ENCODE results near the gene GAB2.

DNA sequence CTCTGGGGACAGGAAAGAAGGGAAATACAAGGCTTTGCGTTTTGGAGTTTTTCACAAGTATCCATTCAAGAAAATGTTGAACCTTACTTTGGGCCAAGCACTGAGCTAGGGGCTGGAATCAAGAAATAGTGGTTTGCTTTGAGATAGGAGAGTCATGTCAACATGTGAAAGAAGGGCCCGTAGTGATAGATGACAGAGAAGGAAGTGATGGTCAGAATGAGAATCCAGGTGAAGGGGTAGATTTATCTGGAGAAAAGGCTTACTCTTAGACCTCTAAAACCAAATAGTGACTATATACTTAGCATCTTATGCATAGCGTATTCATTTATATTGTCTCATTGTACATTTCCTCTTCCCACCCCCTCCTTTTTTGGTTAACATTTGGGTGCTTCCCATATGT, 87.3 kb downstream of the GAB2 start:
- TF ChIP-seq, protein P1, sequence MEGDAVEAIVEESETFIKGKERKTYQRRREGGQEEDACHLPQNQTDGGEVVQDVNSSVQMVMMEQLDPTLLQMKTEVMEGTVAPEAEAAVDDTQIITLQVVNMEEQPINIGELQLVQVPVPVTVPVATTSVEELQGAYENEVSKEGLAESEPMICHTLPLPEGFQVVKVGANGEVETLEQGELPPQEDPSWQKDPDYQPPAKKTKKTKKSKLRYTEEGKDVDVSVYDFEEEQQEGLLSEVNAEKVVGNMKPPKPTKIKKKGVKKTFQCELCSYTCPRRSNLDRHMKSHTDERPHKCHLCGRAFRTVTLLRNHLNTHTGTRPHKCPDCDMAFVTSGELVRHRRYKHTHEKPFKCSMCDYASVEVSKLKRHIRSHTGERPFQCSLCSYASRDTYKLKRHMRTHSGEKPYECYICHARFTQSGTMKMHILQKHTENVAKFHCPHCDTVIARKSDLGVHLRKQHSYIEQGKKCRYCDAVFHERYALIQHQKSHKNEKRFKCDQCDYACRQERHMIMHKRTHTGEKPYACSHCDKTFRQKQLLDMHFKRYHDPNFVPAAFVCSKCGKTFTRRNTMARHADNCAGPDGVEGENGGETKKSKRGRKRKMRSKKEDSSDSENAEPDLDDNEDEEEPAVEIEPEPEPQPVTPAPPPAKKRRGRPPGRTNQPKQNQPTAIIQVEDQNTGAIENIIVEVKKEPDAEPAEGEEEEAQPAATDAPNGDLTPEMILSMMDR (IDR thresholded peaks at IDR 0.05), result no peak
- no peak for TF ChIP-seq EP300 (IDR thresholded peaks at IDR 0.05)
- TF ChIP-seq POLR2A (IDR thresholded peaks at IDR 0.05), result no peak

Measured in suprapubic skin (tissue), 3 donors.